SH-SY5Y (cell line): ENCODE data around the gene PRPF19.

Source experiments
- GATA2 ChIP-seq: IDR thresholded peaks from 2 replicates; pipeline ENCODE4 v1.6.1; 2011; ENCODE audit warnings: mild to moderate bottlenecking, low read depth, low read length
- GATA3 ChIP-seq: IDR thresholded peaks from 2 replicates; pipeline ENCODE4 v1.6.1; 2011; ENCODE audit warnings: low read depth, mild to moderate bottlenecking, low read length, moderate library complexity

The PRPF19 gene

DNA sequence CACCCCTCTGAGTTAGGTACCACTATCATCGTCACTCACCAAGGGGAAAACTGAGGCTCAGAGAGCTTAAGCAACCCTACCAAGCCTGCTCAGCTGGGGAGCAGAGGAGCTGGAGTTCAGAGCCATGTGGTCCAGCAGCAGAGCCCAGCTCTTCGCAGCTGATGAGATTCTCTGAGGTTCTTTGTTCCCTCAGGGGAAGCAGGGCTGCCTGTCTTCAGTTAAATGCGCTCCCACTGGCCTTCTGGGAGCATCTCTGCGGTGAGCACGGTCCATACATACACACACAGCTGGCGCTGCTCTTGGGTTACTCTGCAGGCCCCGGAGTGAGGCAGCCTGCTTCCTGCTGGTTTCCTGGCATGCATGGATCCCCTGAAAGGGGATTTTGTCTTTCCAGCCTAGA is 45.4 kb downstream of the PRPF19 start:
- TF ChIP-seq GATA2 (no peak), GATA3 (no peak)

DNA sequence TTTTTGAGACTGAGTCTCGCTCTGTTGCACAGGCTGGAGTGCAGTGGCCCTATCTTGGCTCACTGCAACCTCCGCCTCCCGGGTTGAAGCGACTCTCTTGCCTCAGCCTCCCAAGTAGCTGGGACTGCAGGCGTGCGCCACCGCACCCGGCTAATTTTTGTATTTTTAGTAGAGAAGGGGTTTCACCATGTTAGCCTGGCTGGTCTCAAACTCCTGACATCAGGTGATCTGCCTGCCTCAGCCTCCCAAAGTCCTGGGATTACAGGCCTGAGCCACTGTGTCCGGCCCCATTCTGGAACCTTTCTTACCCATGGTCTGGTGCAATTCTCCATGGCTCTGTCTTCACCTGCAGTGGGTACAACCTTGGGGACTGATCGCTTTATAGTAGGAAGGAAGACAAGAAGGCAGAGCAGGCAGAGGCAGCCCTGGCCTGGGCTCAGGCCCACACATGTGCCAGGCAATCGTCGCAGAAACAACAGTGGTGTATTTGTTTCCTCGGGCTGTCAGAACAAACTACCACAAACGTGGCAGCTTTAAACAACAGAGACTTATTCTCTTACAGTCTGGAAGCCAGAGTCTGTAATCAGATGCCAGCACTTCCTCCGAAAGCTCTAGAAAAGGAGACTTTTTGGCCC is 46.7 kb downstream of the PRPF19 start:
- TF ChIP-seq GATA2 (no peak), GATA3 (no peak)

DNA sequence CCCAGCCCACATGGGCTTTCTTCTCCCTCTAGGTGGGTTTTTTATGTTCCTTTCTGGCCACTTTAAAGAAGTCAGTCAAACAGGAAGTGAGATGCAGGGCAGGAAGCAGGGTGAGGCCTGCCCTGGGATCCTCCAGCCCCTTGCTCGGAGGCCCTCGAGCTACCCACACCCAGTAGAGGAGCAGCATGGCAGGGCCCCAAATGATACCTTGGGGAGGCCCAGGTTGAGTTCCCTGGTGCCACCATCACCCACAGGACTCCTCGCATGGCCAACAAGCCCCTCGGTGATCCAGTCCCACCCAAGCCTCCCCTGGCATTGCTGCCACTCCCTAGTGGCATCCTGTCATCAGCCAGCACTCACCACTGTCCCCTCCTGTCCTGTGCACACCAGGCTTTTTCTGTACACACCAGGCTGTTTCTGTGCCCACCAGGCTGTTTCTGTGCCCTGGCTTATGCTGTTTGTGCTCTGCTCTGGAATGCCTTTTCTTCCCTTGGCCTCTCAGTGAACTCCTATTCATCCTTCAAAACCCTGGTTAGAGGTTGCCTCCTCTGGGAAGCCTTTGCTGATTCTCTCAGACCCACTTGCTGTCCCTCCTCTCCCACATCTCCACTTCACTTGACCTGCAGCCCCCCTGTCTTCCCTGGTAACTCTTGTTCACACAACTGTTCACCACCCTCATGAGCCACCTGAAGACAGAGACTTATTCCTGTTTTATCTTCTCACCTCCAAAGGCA is 47.5 kb downstream of the PRPF19 start:
- no peak for TF ChIP-seq GATA3
- no peak for TF ChIP-seq GATA2

DNA sequence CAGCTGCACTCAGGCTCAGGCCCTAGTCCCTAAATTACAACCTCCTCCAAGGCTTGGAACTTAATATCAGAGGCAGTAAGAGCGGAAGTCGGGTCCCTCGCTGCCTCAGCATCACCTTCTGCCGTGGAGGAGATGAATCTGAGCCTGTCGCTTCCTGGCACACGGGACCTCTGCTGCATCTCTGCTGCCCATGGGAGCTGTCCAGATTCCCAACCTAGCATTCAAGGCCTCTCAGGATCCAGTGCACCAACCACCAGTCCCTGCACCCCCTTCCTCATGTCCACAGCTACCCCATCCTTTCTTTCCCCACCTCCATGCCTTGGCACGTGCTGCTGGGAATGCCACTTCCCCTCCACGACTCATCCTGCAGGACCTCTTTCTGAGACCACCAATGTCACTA is 48.1 kb downstream of the PRPF19 start:
- TF ChIP-seq GATA2 (no peak), GATA3 (no peak)

DNA sequence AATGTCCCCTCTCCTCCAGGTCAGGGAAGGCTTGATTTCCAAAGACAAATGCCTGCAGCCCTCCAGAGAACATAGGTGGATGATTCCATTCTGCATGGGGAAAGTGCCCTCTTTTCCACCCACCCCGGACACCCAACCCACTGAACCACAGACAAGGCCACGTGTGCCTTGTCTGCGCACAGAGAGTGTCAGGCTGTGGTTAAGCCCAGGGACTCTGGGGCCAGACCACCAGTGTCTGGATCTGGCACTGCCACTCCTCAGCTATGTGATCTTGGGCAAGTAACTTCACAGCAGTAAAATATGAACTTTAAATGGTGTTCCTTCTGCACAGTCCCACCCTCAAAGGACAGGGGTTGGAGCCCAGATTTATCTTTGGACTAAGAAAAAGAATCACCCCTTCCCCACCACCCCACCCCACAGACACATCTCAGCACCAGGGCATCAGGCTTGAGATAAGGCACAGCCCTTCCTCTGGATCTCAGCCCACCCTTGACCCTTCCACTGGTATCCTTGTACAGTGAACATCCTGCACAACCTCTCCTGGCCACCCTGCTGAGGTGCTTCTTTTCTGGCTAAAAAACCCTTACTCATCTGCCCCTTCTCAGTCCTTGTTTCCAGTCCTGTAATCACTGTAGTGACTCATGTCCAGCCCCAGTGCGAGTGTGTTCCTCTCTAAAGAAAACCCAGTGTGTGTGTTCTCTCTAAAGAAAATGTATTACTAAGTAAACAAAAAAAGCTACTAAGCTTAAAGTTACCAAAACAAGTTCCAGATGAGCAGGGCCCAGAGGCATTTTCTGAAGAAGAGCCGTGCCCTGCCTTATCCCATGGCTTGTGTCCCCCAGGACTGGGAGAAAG is 48.8 kb downstream of the PRPF19 start:
- TF ChIP-seq GATA2 (no peak), GATA3 (no peak)

DNA sequence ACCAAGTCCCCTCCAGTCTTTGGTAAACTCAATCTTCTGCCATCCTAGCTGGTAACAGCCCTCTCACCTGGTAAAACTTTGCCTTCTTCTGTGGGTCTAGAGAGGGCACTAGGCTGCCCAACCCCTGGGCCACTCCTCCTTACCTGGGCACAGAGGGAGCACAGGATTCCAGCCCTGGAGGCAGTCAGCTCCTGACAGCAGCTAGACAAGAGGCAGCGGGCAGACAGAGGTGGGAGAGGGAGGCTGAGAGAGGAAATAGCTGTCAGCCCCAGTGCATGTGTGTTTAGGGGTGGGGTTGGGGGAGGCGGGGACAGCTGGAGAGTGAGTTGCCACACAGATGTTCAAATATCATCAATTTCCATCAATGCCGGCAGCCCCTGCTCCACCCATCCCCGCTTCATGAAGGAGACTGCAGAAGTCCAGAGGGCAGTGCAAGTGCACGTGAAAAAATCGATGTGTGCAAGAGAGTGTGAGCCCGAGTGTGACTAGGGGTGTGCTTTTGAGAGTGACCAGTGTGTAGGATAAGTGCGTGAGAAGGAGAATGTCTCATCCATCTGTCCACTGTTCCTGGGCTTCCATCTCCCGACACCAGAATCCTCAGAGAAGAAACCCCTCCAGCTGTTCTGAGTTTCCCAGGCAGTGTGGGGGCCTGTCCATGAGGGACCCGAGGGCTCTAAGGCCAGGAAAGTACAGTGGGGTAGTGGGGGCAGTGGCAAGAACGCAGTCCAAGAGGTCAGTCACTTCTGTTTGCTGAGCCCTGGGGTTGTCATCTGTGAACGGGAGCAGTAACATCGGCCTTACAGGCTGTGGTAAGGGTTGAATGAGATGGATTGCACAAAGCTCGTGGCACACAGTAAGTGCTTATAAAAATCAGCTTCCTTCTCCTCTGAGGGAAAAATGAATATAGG is 50.4 kb downstream of the PRPF19 start, which contains the start of gene PTGDR2:
TSS of gene PTGDR2 (minus strand) at position 225 of the 908 bp plus-strand sequence. CDS start 2,228 bp downstream, outside the sequence.
- no peak for TF ChIP-seq GATA2
- TF ChIP-seq GATA3: no peak

DNA sequence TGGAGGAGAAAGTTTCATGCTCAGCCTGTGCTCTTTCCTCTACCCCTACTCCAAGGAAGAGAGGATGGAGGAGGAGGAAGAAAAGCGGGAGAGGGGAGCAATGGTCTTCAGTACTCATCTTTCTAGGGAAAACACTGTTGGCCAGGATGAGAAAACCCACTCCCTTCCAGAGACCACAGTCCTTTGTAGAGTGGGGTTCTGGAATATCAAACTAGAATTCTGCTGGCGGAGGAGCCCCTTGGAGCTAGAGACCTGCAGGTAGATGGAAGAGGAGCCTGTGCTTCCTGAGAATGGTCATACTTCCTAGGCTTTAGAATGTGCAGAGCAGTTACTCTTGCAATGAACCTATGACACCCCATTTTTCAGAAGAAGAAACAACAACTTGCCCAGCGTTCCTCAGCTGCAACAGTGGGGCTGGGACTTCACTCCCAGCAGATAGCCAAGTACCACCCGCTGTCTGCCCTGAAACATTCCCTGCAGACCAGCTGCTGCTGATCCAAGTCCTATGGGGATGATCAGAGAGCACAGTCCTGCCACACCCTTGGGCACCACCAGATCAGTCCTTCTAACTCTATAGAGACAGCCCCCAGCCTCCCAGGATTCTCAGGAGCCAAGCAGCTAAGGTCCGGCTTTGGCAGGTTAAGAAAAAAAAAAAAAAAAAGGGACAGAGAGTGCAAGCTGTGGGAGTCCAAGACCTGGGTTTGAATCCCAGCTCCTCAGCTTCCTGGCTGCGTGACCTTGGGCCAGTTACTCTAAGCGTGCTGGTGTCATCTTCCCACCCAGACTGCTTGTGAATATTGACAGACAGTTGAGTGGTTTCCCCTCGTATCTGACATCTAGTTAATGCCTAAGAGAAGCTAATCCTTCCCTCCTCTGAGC is 51.3 kb downstream of the PRPF19 start:
- TF ChIP-seq GATA3 (no peak), GATA2 (no peak)

DNA sequence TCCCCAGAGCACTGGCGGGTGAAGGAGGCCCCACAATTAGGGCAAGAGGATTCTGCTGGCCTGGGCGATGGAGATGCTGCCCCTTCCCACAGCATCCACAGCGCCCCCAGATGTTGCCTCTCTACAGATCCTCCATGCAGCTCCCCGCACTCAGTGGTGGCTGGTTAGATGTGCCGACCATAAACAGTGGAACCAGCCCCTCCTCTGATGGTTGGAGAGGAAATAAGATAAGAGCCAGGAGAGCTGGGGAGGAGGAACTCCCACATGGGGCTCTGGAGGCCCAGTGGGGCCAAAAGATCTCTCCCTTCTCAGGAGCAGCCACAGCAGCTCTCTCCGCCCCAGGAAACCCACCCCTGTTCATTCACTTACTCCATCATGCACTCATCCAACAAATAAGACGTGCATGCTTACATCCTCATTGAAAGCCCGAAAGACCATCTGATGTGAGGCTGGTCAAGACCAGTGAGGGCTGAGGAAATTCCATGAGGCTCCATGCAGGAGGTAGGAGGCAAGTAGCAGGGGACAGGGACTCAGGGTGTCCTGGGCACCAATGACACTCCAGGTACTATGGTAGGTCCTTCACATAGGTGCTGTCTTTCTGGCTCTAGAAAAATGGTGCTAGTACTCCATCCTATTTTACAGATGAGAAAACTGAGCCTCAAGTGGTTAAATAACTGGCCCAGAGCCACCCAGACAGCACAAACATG is 52.1 kb downstream of the PRPF19 start:
- TF ChIP-seq GATA2: no peak

DNA sequence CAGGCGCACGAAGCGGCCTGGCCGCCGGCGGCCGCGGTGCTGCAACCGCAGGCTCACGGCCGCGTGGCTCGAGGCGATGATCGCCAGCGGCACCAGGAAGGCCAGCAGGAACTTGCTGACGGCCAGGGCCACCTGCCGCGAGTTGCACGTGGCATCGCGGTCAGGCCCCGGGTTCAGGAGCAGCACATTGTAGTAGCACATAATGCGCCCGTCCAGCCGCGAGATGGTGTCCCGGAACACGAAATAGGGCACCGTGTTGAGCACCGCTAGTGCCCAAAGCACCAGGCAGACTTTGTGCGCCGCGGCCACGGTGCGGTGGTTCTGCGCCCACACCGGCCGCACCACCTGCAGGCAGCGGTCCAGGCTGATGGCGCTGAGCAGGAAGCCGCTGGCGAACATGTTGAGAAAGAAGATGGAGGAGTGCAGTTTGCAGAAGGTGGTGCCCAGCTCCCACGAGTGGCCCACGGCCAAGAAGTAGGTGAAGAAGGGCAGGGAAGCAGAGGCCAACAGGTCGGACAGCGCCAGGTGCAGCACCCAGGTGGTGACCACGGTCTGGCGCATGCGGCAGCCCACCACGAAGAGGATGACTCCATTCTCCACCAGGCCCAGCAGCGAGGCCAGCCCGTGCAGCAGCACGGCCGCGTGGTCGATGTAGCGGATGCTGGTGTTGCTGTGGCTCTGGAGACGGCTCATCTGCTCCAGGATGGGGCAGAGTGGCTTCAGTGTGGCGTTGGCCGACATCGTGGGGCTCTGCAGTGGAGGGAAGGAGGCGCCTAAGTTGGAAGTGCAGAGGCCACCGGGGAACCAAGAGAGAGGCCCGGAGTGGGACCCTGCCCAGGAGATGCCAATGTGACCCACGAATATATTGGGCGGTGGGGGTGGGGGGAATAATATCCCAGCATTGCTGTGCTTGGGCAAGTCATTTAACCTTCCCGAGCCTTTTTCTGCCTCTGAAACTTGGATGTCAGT is 53.1 kb downstream of the PRPF19 start:
- no peak for TF ChIP-seq GATA3
- TF ChIP-seq GATA2: no peak

DNA sequence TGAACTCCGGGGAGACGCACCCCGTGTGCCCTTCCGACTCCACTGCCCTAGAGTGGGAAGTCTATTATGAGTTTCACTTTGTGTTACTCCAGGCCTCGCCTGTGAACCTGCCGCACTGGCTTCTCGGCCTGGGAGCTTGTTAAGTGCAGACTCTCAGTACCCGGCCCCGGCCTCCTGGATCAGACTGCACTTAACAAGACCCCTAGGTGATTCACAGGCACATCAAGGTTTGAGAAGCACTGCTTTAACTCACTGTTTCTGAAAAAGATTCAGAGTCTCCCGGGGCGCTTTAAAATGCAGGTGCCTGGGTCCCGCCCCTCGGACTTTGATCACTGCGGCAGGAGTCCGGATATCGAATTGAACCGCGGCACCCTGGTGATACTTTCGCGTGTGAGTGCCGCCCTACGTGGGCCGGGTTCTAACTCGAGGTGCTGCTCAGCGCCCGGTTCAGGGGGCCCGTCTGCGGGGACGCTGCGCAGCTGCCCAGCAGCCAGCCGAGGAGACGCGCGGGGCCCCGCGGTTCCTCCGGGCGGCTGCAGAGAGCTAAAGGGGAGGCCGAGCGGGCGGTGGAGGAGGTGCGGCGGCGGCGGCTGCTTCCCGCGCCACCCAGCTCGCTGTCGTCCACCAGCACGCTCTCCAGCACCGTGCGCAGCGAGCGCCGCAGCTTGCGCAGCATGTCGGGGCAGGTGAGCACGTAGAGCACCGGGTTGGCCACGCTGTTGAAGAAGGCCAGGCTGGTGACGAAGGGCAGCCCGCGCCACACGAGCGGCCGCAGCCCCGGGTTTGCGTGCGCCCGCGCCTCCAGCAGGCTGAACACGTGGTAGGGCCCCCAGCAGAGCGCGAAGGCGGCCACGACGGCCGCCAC is 54.0 kb downstream of the PRPF19 start:
- TF ChIP-seq GATA3 (no peak), GATA2 (no peak)
